ENCODE measurements around the gene CACNG4. TPM values are rescaled to one million over a fixed set of nuclear protein-coding genes. Genes with fewer than 3 reads are reported as not detected.

The CACNG4 gene
- total and polyA plus RNA-seq, 2 of the 4 experiments (the other 2 are of a cell fraction): under 0.01 to 0.53 TPM

- in situ Hi-C loops (cut with MboI; ENCODE audit: low sequenced_read_pairs) (no loop called here), dilution Hi-C loops (cut with HindIII; ENCODE audit: low sequenced_read_pairs, unreplicated experiment) (no loop called here), intact Hi-C loops (cut with micrococcal nuclease) (no loop called here)
- Histone ChIP-seq H2BK5ac (ENCODE audit: low read depth, low read length, poor library complexity, severe bottlenecking) (no peak overlapping the region), H2BK120ac (ENCODE audit: low read depth, low read length) (no peak overlapping the region), H3K79me1 (ENCODE audit: low read depth in 1 of 2, low read length in 2 of 2) (no peaks in the 10 kb centered on the region), H3K4me3 (ENCODE audit: insufficient read depth, low read depth, low read length) (no peak overlapping the region), H2AK5ac (ENCODE audit: low read depth, low read length) (no peak overlapping the region), H2AFZ (replicated peaks; ENCODE audit: low read length, poor library complexity) (no peak overlapping the region), H3K9me1 (ENCODE audit: insufficient read depth, low read length) (no peaks in the 10 kb centered on the region; the same call in 1 of the 2 replicates), H2AK9ac (replicated peaks; ENCODE audit: low read depth, low read length, poor library complexity) (no peak overlapping the region), H3K4me1 (ENCODE audit: control insufficient read depth, insufficient read depth, low read length) (peaks cover 5% of the 10 kb centered on the region; the same call in 1 of the 2 replicates), H4K5ac (ENCODE audit: low read depth, low read length) (no peak overlapping the region), H3K27me3 (ENCODE audit: control insufficient read depth, insufficient read depth, low read length) (peaks cover 53% of the 10 kb centered on the region), H2BK15ac (ENCODE audit: low read depth, low read length) (no peak overlapping the region), H3K9me3 (ENCODE audit: control insufficient read depth, insufficient read depth, low read length) (no peaks in the 10 kb centered on the region), H3K9ac (ENCODE audit: low read depth, low read length) (no peak overlapping the region), H3K23ac (ENCODE audit: low read depth, low read length) (no peak overlapping the region), H3K18ac (ENCODE audit: low read depth, low read length) (no peak overlapping the region), H3K14ac (replicated peaks; ENCODE audit: low read depth, low read length) (no peak overlapping the region), H3K4ac (ENCODE audit: low read depth, low read length) (no peak overlapping the region), H4K91ac (ENCODE audit: insufficient read depth, low read depth, low read length) (no peak overlapping the region), H3K27ac (ENCODE audit: insufficient read depth, low read length) (no peak overlapping the region), H3K4me2 (ENCODE audit: low read depth, low read length) (no peak overlapping the region), H4K20me1 (ENCODE audit: insufficient read depth, low read length) (no peaks in the 10 kb centered on the region), H4K8ac (ENCODE audit: low read depth in 2 of 2, low read length in 2 of 2) (no peak overlapping the region), H2BK20ac (ENCODE audit: low read depth, low read length) (no peak overlapping the region), H3K56ac (ENCODE audit: extremely low read depth, insufficient read depth, low read length) (no peak overlapping the region), H3K36me3 (ENCODE audit: control insufficient read depth, insufficient read depth, low read length) (no peaks in the 10 kb centered on the region)
- CTCF ChIA-PET: no interaction called here
- POLR2A ChIA-PET (ENCODE audit: unreplicated experiment): no interaction called here
- WGBS, 2 experiments (ENCODE audit: extremely low coverage in 2 of 2, insufficient read length in 1 of 2): 64% methylated on average over 8 of the region's 14 CpGs; no CpG with 5 or more reads in 1 of the 2 experiments
- TF ChIP-seq RCOR1 (IDR thresholded peaks at IDR 0.05; ENCODE audit: insufficient replicate concordance, low read length): no peak
- TF ChIP-seq MAZ (IDR thresholded peaks at IDR 0.05; ENCODE audit: borderline replicate concordance, low read depth, low read length): no peak
- no peak for TF ChIP-seq NFE2L2 (IDR thresholded peaks at IDR 0.05; ENCODE audit: low read depth, low read length)
- TF ChIP-seq USF2 (IDR thresholded peaks at IDR 0.05; ENCODE audit: low read depth, low read length): no peak
- no peak for TF ChIP-seq MAFK (IDR thresholded peaks at IDR 0.05; ENCODE audit: low read depth, low read length)
- no peak for TF ChIP-seq CHD1 (IDR thresholded peaks at IDR 0.05; ENCODE audit: low read depth, low read length)
- TF ChIP-seq POLR2A (IDR thresholded peaks at IDR 0.05; ENCODE audit: low read depth, low read length): no peak
- no peak for TF ChIP-seq RFX5 (IDR thresholded peaks at IDR 0.05; ENCODE audit: low read depth, low read length)
- TF ChIP-seq CEBPB (IDR thresholded peaks at IDR 0.05; ENCODE audit: low read depth, low read length): no peak
- no peak for TF ChIP-seq BHLHE40 (IDR thresholded peaks at IDR 0.05; ENCODE audit: low read depth, low read length)
- no peak for TF ChIP-seq MXI1 (IDR thresholded peaks at IDR 0.05; ENCODE audit: borderline replicate concordance, low read depth, low read length)
- TF ChIP-seq CTCF (conservative IDR thresholded peaks at IDR 0.05; ENCODE audit: low read depth, low read length): no peak
- TF ChIP-seq SMC3 (IDR thresholded peaks at IDR 0.05; ENCODE audit: low read depth, low read length): no peak
- no peak for TF ChIP-seq RAD21 (IDR thresholded peaks at IDR 0.05; ENCODE audit: low read length)
- DNase-seq (no peak), ATAC-seq (ENCODE audit: low read depth) (no peak)
- no TSS peak for BruUV-seq (replicated peaks)
These were observed 19.0 kb downstream of the CACNG4 start for GRCh38 chr17:66983414-66984021.

All from IMR-90 (cell line).